ENCODE measurements around the gene ODF4. TPM values are rescaled to one million over a fixed set of nuclear protein-coding genes. Genes with fewer than 3 reads are reported as not detected.

Gene ODF4
- total and polyA plus RNA-seq, 10 of the 15 experiments (the other 5 are each of a cell fraction or from before 2014, with no cell fraction given): not detected

DNA sequence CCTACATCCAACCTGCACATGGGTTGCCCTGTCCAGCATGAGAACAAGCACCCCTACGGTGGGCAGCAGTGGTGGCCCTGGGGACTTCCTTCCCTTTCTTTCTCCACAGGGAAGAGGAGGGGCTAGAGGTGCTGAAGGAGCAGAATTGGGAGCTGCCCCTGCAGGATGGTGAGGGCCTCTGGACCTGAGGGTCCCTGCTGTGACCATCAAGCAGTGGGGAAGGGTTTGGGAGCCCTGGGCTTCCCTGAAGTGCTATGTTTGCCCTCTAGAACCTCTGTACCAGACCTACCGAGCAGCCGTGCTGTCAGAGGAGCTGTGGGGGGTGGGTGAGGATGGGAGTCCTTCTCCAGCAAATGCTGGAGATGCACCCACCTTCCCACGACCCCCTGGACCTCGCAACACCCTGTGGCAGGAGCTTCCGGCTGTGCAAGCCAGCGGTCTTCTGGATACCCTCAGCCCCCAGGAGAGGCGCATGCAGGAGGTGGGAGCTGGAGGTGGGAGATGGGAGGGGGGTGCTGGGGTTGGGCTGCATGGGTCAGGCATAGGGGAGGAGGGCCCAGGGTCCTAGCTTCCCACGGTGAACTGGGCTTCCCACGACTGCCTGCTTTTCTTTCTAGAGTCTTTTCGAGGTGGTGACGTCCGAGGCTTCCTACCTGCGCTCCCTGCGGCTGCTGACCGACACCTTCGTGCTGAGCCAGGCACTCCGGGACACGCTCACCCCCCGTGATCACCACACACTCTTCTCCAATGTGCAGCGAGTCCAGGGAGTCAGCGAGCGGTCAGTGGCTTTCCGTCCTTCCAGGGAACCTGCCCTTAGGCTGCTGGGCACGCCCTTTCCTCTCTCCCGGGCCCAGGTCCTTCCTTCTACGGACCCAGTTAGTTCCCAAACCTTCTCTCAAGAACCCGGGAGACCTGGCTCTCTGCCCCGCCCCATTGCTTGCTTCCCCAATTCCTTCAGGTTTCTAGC lies 24.6 kb upstream of the ODF4 start:
- no peaks in the 10 kb centered on the region for H3K4me1 ChIP-seq (ENCODE audit: control insufficient read depth, insufficient read depth, low read length)
- no peak for TF ChIP-seq TCF3 (IDR thresholded peaks at IDR 0.05; ENCODE audit: borderline replicate concordance, insufficient read depth, low read depth, low read length)
- no peak for TF ChIP-seq CEBPB (IDR thresholded peaks at IDR 0.05; ENCODE audit: borderline replicate concordance in 1 of 2, low read depth in 2 of 2, low read length in 2 of 2)
- no peak for TF ChIP-seq KAT2A (conservative IDR thresholded peaks at IDR 0.05; ENCODE audit: control insufficient read depth, low read depth, low read length)
- no peak for TF ChIP-seq MTA3 (IDR thresholded peaks at IDR 0.05; ENCODE audit: borderline replicate concordance, low read length)
- no peak for TF ChIP-seq STAT1 (conservative IDR thresholded peaks at IDR 0.05)
- no peak for TF ChIP-seq RCOR1 (conservative IDR thresholded peaks at IDR 0.05; ENCODE audit: low read depth, low read length)
- no peak for TF ChIP-seq ASH2L (IDR thresholded peaks at IDR 0.05; ENCODE audit: borderline replicate concordance, low read depth)
- TF ChIP-seq NR2C2 (IDR thresholded peaks at IDR 0.05; ENCODE audit: borderline replicate concordance, control insufficient read depth, insufficient read length, low read depth): no peak
- no peak for TF ChIP-seq IKZF2 (IDR thresholded peaks at IDR 0.05)
- TF ChIP-seq GABPA (IDR thresholded peaks at IDR 0.05; ENCODE audit: low read depth): no peak
- TF ChIP-seq, protein P1, sequence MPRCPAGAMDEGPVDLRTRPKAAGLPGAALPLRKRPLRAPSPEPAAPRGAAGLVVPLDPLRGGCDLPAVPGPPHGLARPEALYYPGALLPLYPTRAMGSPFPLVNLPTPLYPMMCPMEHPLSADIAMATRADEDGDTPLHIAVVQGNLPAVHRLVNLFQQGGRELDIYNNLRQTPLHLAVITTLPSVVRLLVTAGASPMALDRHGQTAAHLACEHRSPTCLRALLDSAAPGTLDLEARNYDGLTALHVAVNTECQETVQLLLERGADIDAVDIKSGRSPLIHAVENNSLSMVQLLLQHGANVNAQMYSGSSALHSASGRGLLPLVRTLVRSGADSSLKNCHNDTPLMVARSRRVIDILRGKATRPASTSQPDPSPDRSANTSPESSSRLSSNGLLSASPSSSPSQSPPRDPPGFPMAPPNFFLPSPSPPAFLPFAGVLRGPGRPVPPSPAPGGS (IDR thresholded peaks at IDR 0.05; ENCODE audit: borderline replicate concordance, insufficient read depth, low read depth, low read length, poor library complexity, severe bottlenecking): no peak
- TF ChIP-seq IKZF1 (conservative IDR thresholded peaks at IDR 0.05): no peak
- no peak for TF ChIP-seq EED (IDR thresholded peaks at IDR 0.05; ENCODE audit: low read depth)
- TF ChIP-seq, protein P2, sequence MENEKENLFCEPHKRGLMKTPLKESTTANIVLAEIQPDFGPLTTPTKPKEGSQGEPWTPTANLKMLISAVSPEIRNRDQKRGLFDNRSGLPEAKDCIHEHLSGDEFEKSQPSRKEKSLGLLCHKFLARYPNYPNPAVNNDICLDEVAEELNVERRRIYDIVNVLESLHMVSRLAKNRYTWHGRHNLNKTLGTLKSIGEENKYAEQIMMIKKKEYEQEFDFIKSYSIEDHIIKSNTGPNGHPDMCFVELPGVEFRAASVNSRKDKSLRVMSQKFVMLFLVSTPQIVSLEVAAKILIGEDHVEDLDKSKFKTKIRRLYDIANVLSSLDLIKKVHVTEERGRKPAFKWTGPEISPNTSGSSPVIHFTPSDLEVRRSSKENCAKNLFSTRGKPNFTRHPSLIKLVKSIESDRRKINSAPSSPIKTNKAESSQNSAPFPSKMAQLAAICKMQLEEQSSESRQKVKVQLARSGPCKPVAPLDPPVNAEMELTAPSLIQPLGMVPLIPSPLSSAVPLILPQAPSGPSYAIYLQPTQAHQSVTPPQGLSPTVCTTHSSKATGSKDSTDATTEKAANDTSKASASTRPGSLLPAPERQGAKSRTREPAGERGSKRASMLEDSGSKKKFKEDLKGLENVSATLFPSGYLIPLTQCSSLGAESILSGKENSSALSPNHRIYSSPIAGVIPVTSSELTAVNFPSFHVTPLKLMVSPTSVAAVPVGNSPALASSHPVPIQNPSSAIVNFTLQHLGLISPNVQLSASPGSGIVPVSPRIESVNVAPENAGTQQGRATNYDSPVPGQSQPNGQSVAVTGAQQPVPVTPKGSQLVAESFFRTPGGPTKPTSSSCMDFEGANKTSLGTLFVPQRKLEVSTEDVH (IDR thresholded peaks at IDR 0.05; ENCODE audit: low read depth, partially characterized antibody): no peak
- TF ChIP-seq NRF1 (conservative IDR thresholded peaks at IDR 0.05; ENCODE audit: low read depth, low read length): no peak
- no peaks in the 10 kb centered on the region for H4K20me1 ChIP-seq (ENCODE audit: control insufficient read depth, insufficient read depth)
- CTCF ChIA-PET: interaction anchor here (0.6 to 1.5 kb wide), 3 partner anchors 14 to 359 kb away, joined by 3 read pairs; no protein-coding TSS in a partner anchor
- no peak overlapping the region for H2AFZ ChIP-seq (ENCODE audit: control insufficient read depth, low read depth, low read length)
- no peaks in the 10 kb centered on the region for H3K36me3 ChIP-seq (ENCODE audit: control insufficient read depth in 2 of 2, insufficient read depth in 2 of 2, low read length in 1 of 2)
- intact Hi-C loops (cut with micrococcal nuclease; ENCODE audit: unreplicated experiment): no loop called here
- 26% methylated on average over 29 of the region's 29 CpGs for WGBS (ENCODE audit: insufficient coverage, insufficient replicate concordance, low lambda C conversion rate, missing lambda C conversion rate)
- no peaks in the 10 kb centered on the region for H3K9me3 ChIP-seq (replicated peaks; ENCODE audit: control insufficient read depth, insufficient read depth, low read length)
- no TSS peak for BruUV-seq (replicated peaks)
- no peak overlapping the region for H3K27ac ChIP-seq (ENCODE audit: control insufficient read depth, insufficient read depth)
- POLR2A ChIA-PET: no interaction called here
- H3K79me2 ChIP-seq (ENCODE audit: control insufficient read depth, insufficient read depth, low read length): no peaks in the 10 kb centered on the region
- in situ Hi-C loops (cut with MboI): no loop called here
- no peak for ATAC-seq
- peaks cover 1 to 4% of the 10 kb centered on the region in 2 experiments; a peak in 3 of 4 replicates for H3K27me3 ChIP-seq (replicated peaks in 1 of 2; ENCODE audit: control insufficient read depth in 2 of 2, insufficient read depth in 2 of 2, low read length in 1 of 2)
- no peak for FAIRE-seq
- SMC1A ChIA-PET (ENCODE audit: uncharacterized antibody, unreplicated experiment): no interaction called here
- no peak overlapping the region for H3K4me2 ChIP-seq (ENCODE audit: control insufficient read depth, insufficient read depth)
- H3K9ac ChIP-seq (ENCODE audit: control insufficient read depth, insufficient read depth, low read length): no peak overlapping the region
- DNase-seq (ENCODE audit: low read depth, low spot score): no peak
- RAD21 ChIA-PET (ENCODE audit: unreplicated experiment): no interaction called here
- H3K4me3 ChIP-seq: no peak overlapping the region
